HG03439 (cell line): ENCODE data around the gene IQGAP3.
"Not testable (repeated sequence)": the region's sequence is repeated elsewhere in the genome, so short reads cannot be mapped to it uniquely, and the experiment has no call there.

Experiments used
- ATAC-seq: cut with Tn5 transposase; IDR thresholded peaks from one replicate; pipeline ENCODE4 v1.9.1; 2021; ENCODE audit warnings: mild to moderate bottlenecking, moderate library complexity; ENCODE audit not compliant: unreplicated experiment

IQGAP3 gene

GRCh38 chr1:156574039-156574633 is 1.8 kb upstream of the IQGAP3 start:
- no peak for ATAC-seq

GRCh38 chr1:156572663-156573018 is 276 bp upstream of the IQGAP3 start:
- no peak for ATAC-seq

GRCh38 chr1:156571261-156571852 is 1.0 kb downstream of the IQGAP3 start:
- no peak for ATAC-seq

GRCh38 chr1:156566436-156566835 is 5.9 kb downstream of the IQGAP3 start:
- no peak for ATAC-seq

- no peak for ATAC-seq
Observed at GRCh38 chr1:156565519-156565918, 6.8 kb downstream of the IQGAP3 start.

- no peak for ATAC-seq
Observed at GRCh38 chr1:156560585-156561163, 11.7 kb downstream of the IQGAP3 start.

GRCh38 chr1:156559797-156560385 is 12.5 kb downstream of the IQGAP3 start:
- ATAC-seq, result no peak

GRCh38 chr1:156559086-156559796 is 13.1 kb downstream of the IQGAP3 start:
- no peak for ATAC-seq

GRCh38 chr1:156556354-156556753 is 16.0 kb downstream of the IQGAP3 start:
- ATAC-seq, result no peak

GRCh38 chr1:156555715-156556114 is 16.6 kb downstream of the IQGAP3 start:
- no peak for ATAC-seq

GRCh38 chr1:156554971-156555370 is 17.4 kb downstream of the IQGAP3 start:
- ATAC-seq, result no peak

- no peak for ATAC-seq
Observed at GRCh38 chr1:156553860-156554485, 18.4 kb downstream of the IQGAP3 start.

- ATAC-seq, result not testable (repeated sequence)
Observed at GRCh38 chr1:156552937-156553336, 19.4 kb downstream of the IQGAP3 start.

GRCh38 chr1:156552518-156552917 is 19.8 kb downstream of the IQGAP3 start:
- no peak for ATAC-seq

- no peak for ATAC-seq
Observed at GRCh38 chr1:156551869-156552268, 20.5 kb downstream of the IQGAP3 start.

- no peak for ATAC-seq
Observed at GRCh38 chr1:156551066-156551643, 21.2 kb downstream of the IQGAP3 start.

- no peak for ATAC-seq
Observed at GRCh38 chr1:156550346-156550745, 22.0 kb downstream of the IQGAP3 start.

GRCh38 chr1:156549831-156550230 is 22.5 kb downstream of the IQGAP3 start:
- no peak for ATAC-seq

GRCh38 chr1:156549390-156549789 is 23.0 kb downstream of the IQGAP3 start:
- ATAC-seq, result no peak

- no peak for ATAC-seq
Observed at GRCh38 chr1:156547982-156548381, 24.4 kb downstream of the IQGAP3 start.

GRCh38 chr1:156547434-156547833 is 24.9 kb downstream of the IQGAP3 start:
- ATAC-seq, result no peak
